ENCODE measurements around the gene GTPBP10. TPM values are rescaled to one million over a fixed set of nuclear protein-coding genes. Genes with fewer than 3 reads are reported as not detected.

GTPBP10 gene
- total RNA-seq, 5 donors from 2014 or later (not counting 1 experiment from before 2014, with no cell fraction given): 18.4 to 31.8 (median 29.7) TPM

- Mint-ChIP-seq H3K9me3 (no peaks in the 10 kb centered on the region), H3K4me1 (no peaks in the 10 kb centered on the region), H3K36me3 (no peaks in the 10 kb centered on the region), H3K27me3 (peaks cover 25 to 29% of the 10 kb centered on the region in 2 donors), H3K4me3 (no peak overlapping the region), H3K27ac (no peak overlapping the region)
- Histone ChIP-seq H3K4me3 (ENCODE audit: control insufficient read depth in 1 of 2, extremely low read depth in 1 of 2, low read length in 1 of 2) (no peak overlapping the region), H3K27ac (ENCODE audit: low read length) (no peak overlapping the region), H3K27me3 (replicated peaks in 1 of 2; ENCODE audit: control insufficient read depth in 2 of 2, extremely low read depth in 1 of 2, insufficient read depth in 2 of 2, low read length in 1 of 2) (peaks cover 0 to 3% of the 10 kb centered on the region in 2 experiments), H3K9me3 (no peaks in the 10 kb centered on the region), H3K36me3 (ENCODE audit: control insufficient read depth in 2 of 2, extremely low read depth in 1 of 2, insufficient read depth in 1 of 2, low read length in 1 of 2) (no peaks in the 10 kb centered on the region), H3K4me1 (ENCODE audit: control insufficient read depth in 1 of 2, extremely low read depth in 1 of 2, insufficient read depth in 2 of 2, low read length in 2 of 2) (no peaks in the 10 kb centered on the region)
- ChIA-PET CTCF (interaction anchor here (0.7 to 2.7 kb wide), 4 partner anchors 13 to 1894 kb away, joined by 3 to 22 read pairs (median 4); no protein-coding TSS in a partner anchor), POLR2A (interaction anchor here in 1 of 2 donors (0.7 kb wide), 1 partner anchor 751 kb away, joined by 3 read pairs; no protein-coding TSS in a partner anchor)
- ATAC-seq (replicated peaks in 1 of 4) (no peak), DNase-seq (no peak)
- 100% methylated on average over 1 of the region's 4 CpGs for WGBS (ENCODE audit: insufficient coverage)
These were observed 32.6 kb upstream of the GTPBP10 start for GRCh38 chr7:90313907-90314306.

- no peak overlapping the region for H3K4me3 Mint-ChIP-seq
- no peaks in the 10 kb centered on the region for H3K36me3 Mint-ChIP-seq
- WGBS (ENCODE audit: insufficient coverage): 93% methylated on average over 3 of the region's 7 CpGs
These were observed 26.5 kb upstream of the GTPBP10 start for GRCh38 chr7:90320014-90320413.

GRCh38 chr7:90320418-90320800, 26.1 kb upstream of the GTPBP10 start:
- H3K4me3 ChIP-seq (ENCODE audit: control insufficient read depth in 1 of 2, extremely low read depth in 1 of 2, low read length in 1 of 2): no peak overlapping the region
- ATAC-seq (replicated peaks in 1 of 4): no peak
- H3K4me3 Mint-ChIP-seq: no peak overlapping the region
- POLR2A ChIA-PET: no interaction called here
- no peaks in the 10 kb centered on the region for H3K36me3 Mint-ChIP-seq
- no peaks in the 10 kb centered on the region for H3K9me3 Mint-ChIP-seq
- H3K36me3 ChIP-seq (ENCODE audit: control insufficient read depth in 2 of 2, extremely low read depth in 1 of 2, insufficient read depth in 1 of 2, low read length in 1 of 2): no peaks in the 10 kb centered on the region
- no peaks in the 10 kb centered on the region for H3K4me1 ChIP-seq (ENCODE audit: control insufficient read depth in 1 of 2, extremely low read depth in 1 of 2, insufficient read depth in 2 of 2, low read length in 2 of 2)
- no peak overlapping the region for H3K27ac ChIP-seq (ENCODE audit: low read length)
- CTCF ChIA-PET: no interaction called here
- no peaks in the 10 kb centered on the region for H3K9me3 ChIP-seq
- H3K27me3 Mint-ChIP-seq: peaks cover 49 to 53% of the 10 kb centered on the region in 2 donors
- H3K4me1 Mint-ChIP-seq: peaks cover 11 to 14% (median 11%) of the 10 kb centered on the region in 3 donors
- no peak for DNase-seq
- H3K27ac Mint-ChIP-seq: no peak overlapping the region
- WGBS (ENCODE audit: insufficient coverage): 50% methylated on average over 1 of the region's 7 CpGs
- peaks cover 12 to 16% of the 10 kb centered on the region in 2 experiments for H3K27me3 ChIP-seq (replicated peaks in 1 of 2; ENCODE audit: control insufficient read depth in 2 of 2, extremely low read depth in 1 of 2, insufficient read depth in 2 of 2, low read length in 1 of 2)

More at GRCh38 chr7:90320014-90320413, 26.5 kb upstream of the GTPBP10 start:
- no peaks in the 10 kb centered on the region for H3K4me1 ChIP-seq (ENCODE audit: control insufficient read depth in 1 of 2, extremely low read depth in 1 of 2, insufficient read depth in 2 of 2, low read length in 2 of 2)
- peaks cover 11 to 14% (median 11%) of the 10 kb centered on the region in 3 donors for H3K4me1 Mint-ChIP-seq
- POLR2A ChIA-PET: no interaction called here
- no peak for DNase-seq
- H3K27ac ChIP-seq (ENCODE audit: low read length): no peak overlapping the region
- no peaks in the 10 kb centered on the region for H3K9me3 Mint-ChIP-seq
- H3K4me3 ChIP-seq (ENCODE audit: control insufficient read depth in 1 of 2, extremely low read depth in 1 of 2, low read length in 1 of 2): no peak overlapping the region
- no peaks in the 10 kb centered on the region for H3K9me3 ChIP-seq
- peaks cover 53 to 56% of the 10 kb centered on the region in 2 donors for H3K27me3 Mint-ChIP-seq
- no peak for ATAC-seq (replicated peaks in 1 of 4)
- peaks cover 12 to 16% of the 10 kb centered on the region in 2 experiments for H3K27me3 ChIP-seq (replicated peaks in 1 of 2; ENCODE audit: control insufficient read depth in 2 of 2, extremely low read depth in 1 of 2, insufficient read depth in 2 of 2, low read length in 1 of 2)
- no peaks in the 10 kb centered on the region for H3K36me3 ChIP-seq (ENCODE audit: control insufficient read depth in 2 of 2, extremely low read depth in 1 of 2, insufficient read depth in 1 of 2, low read length in 1 of 2)
- CTCF ChIA-PET: no interaction called here
- no peak overlapping the region for H3K27ac Mint-ChIP-seq

GRCh38 chr7:90320801-90321494, 25.6 kb upstream of the GTPBP10 start, which contains the start of gene FAM237B:
Gene FAM237B (minus strand): TSS chr7:90321304. CDS start chr7:90319748, 1,556 bp downstream.
- no peak for ATAC-seq (replicated peaks in 1 of 4)
- no peaks in the 10 kb centered on the region for H3K4me1 ChIP-seq (ENCODE audit: control insufficient read depth in 1 of 2, extremely low read depth in 1 of 2, insufficient read depth in 2 of 2, low read length in 2 of 2)
- CTCF ChIA-PET: no interaction called here
- Mint-ChIP-seq H3K4me3 (peak within 1 kb of the TSS in 1 of 3 donors; percentile 37), H3K27me3 (peaks cover 48 to 54% of the 10 kb centered on the region in 2 donors), H3K27ac (no peak within 1 kb of the TSS), H3K4me1 (peaks cover 11 to 14% (median 11%) of the 10 kb centered on the region in 3 donors), H3K36me3 (no peaks in the 10 kb centered on the region), H3K9me3 (no peaks in the 10 kb centered on the region)
- no peak within 1 kb of the TSS for H3K4me3 ChIP-seq (ENCODE audit: control insufficient read depth in 1 of 2, extremely low read depth in 1 of 2, low read length in 1 of 2)
- no peak for DNase-seq
- WGBS (ENCODE audit: insufficient coverage): 8% methylated on average over 62 of the region's 62 CpGs
- no peaks in the 10 kb centered on the region for H3K9me3 ChIP-seq
- no peak within 1 kb of the TSS for H3K27ac ChIP-seq (ENCODE audit: low read length)
- H3K27me3 ChIP-seq (replicated peaks in 1 of 2; ENCODE audit: control insufficient read depth in 2 of 2, extremely low read depth in 1 of 2, insufficient read depth in 2 of 2, low read length in 1 of 2): peaks cover 12 to 16% of the 10 kb centered on the region in 2 experiments
- POLR2A ChIA-PET: no interaction called here
- no peaks in the 10 kb centered on the region for H3K36me3 ChIP-seq (ENCODE audit: control insufficient read depth in 2 of 2, extremely low read depth in 1 of 2, insufficient read depth in 1 of 2, low read length in 1 of 2)

- Histone ChIP-seq H3K27me3 (replicated peaks in 1 of 2; ENCODE audit: control insufficient read depth in 2 of 2, extremely low read depth in 1 of 2, insufficient read depth in 2 of 2, low read length in 1 of 2) (peaks cover 12 to 16% of the 10 kb centered on the region in 2 experiments), H3K27ac (ENCODE audit: low read length) (no peak overlapping the region), H3K4me1 (ENCODE audit: control insufficient read depth in 1 of 2, extremely low read depth in 1 of 2, insufficient read depth in 2 of 2, low read length in 2 of 2) (no peaks in the 10 kb centered on the region), H3K36me3 (ENCODE audit: control insufficient read depth in 2 of 2, extremely low read depth in 1 of 2, insufficient read depth in 1 of 2, low read length in 1 of 2) (no peaks in the 10 kb centered on the region), H3K4me3 (ENCODE audit: control insufficient read depth in 1 of 2, extremely low read depth in 1 of 2, low read length in 1 of 2) (no peak overlapping the region), H3K9me3 (no peaks in the 10 kb centered on the region)
- ATAC-seq (replicated peaks in 1 of 4) (no peak), DNase-seq (no peak)
- Mint-ChIP-seq H3K4me3 (no peak overlapping the region), H3K27ac (no peak overlapping the region), H3K36me3 (no peaks in the 10 kb centered on the region), H3K4me1 (peaks cover 11 to 14% (median 11%) of the 10 kb centered on the region in 3 donors), H3K9me3 (no peaks in the 10 kb centered on the region), H3K27me3 (peaks cover 41 to 42% of the 10 kb centered on the region in 2 donors)
- ChIA-PET POLR2A (interaction anchor here in 1 of 2 donors (0.6 kb wide), 1 partner anchor 1932 kb away, joined by 3 read pairs; no protein-coding TSS in a partner anchor), CTCF (no interaction called here)
These were observed 23.7 kb upstream of the GTPBP10 start for GRCh38 chr7:90322837-90323236.

- no peak overlapping the region for H3K27ac Mint-ChIP-seq
- no peaks in the 10 kb centered on the region for H3K36me3 Mint-ChIP-seq
- H3K9me3 ChIP-seq: no peaks in the 10 kb centered on the region
- H3K27me3 ChIP-seq (replicated peaks in 1 of 2; ENCODE audit: control insufficient read depth in 2 of 2, extremely low read depth in 1 of 2, insufficient read depth in 2 of 2, low read length in 1 of 2): peaks cover 2 to 4% of the 10 kb centered on the region in 2 experiments
- WGBS (ENCODE audit: insufficient coverage): no CpG with 5 or more reads among the region's 1 CpG
- ChIA-PET CTCF (interaction anchor here in 1 of 2 donors (1.0 kb wide), 1 partner anchor 13 kb away, joined by 3 read pairs; no protein-coding TSS in a partner anchor), POLR2A (no interaction called here)
- peaks cover 1 to 4% (median 2%) of the 10 kb centered on the region in 3 donors for H3K4me1 Mint-ChIP-seq
- ATAC-seq (replicated peaks in 1 of 4): no peak
- DNase-seq: no peak
- peaks cover 16 to 18% of the 10 kb centered on the region in 2 donors for H3K27me3 Mint-ChIP-seq
- H3K4me1 ChIP-seq (ENCODE audit: control insufficient read depth in 1 of 2, extremely low read depth in 1 of 2, insufficient read depth in 2 of 2, low read length in 2 of 2): no peaks in the 10 kb centered on the region
- no peaks in the 10 kb centered on the region for H3K9me3 Mint-ChIP-seq
- H3K4me3 Mint-ChIP-seq: no peak overlapping the region
- no peak overlapping the region for H3K27ac ChIP-seq (ENCODE audit: low read length)
- H3K36me3 ChIP-seq (ENCODE audit: control insufficient read depth in 2 of 2, extremely low read depth in 1 of 2, insufficient read depth in 1 of 2, low read length in 1 of 2): no peaks in the 10 kb centered on the region
- H3K4me3 ChIP-seq (ENCODE audit: control insufficient read depth in 1 of 2, extremely low read depth in 1 of 2, low read length in 1 of 2): no peak overlapping the region
These were observed 20.0 kb upstream of the GTPBP10 start for GRCh38 chr7:90326500-90326899.

Data from T-cell (primary cell).